Progenitor cell of endocrine pancreas (in vitro differentiated cells): ENCODE data around the gene TRPC3. TPM values are rescaled to one million over a fixed set of nuclear protein-coding genes. Genes with fewer than 3 reads are reported as not detected.

ENCODE experiments used
- DNase-seq: peaks from one replicate; pipeline ENCODE4 v3.0.0; 2021; ENCODE audit warnings: low spot score; ENCODE audit not compliant: unreplicated experiment
- H3K27ac Mint-ChIP-seq: 2 replicates; pipeline ENCODE4 v1.8.0; 2021; ENCODE audit warnings: mild to moderate bottlenecking, moderate library complexity, mixed read lengths
- H3K27me3 Mint-ChIP-seq: 2 replicates; pipeline ENCODE4 v1.8.0; 2021; ENCODE audit warnings: mixed read lengths
- H3K36me3 Mint-ChIP-seq: 2 replicates; pipeline ENCODE4 v1.8.0; 2022; ENCODE audit warnings: mixed read lengths; ENCODE audit not compliant: insufficient read depth
- H3K4me1 Mint-ChIP-seq: 2 replicates; pipeline ENCODE4 v1.8.0; 2021; ENCODE audit warnings: low read depth, mixed read lengths
- H3K4me3 Mint-ChIP-seq: 2 replicates; pipeline ENCODE4 v1.8.0; 2021; ENCODE audit warnings: low read depth, mild to moderate bottlenecking, moderate library complexity, mixed read lengths
- H3K9me3 Mint-ChIP-seq: 2 replicates; pipeline ENCODE4 v1.8.0; 2021; ENCODE audit warnings: low read depth, mixed read lengths
- CTCF ChIP-seq: fragments of 200-600 bp; sonication (generic); IDR thresholded peaks from one replicate; pipeline ENCODE4 v1.5.0; 2021; ENCODE audit warnings: antibody characterized with exemption, mild to moderate bottlenecking; ENCODE audit not compliant: unreplicated experiment
- total RNA-seq: library from RNA; stranded (reverse); gene quantifications from 2 replicates; pipeline ENCODE4 v1.2.1, GENCODE V29; 2021

TRPC3 gene
- total RNA-seq, 1 donor from 2014 or later = 0.84 TPM

GRCh38 chr4:121838136-121838535 lies 113.7 kb downstream of the TRPC3 start:
- no peak overlapping the region for H3K4me3 Mint-ChIP-seq
- H3K27me3 Mint-ChIP-seq = no peaks in the 10 kb centered on the region
- H3K4me1 Mint-ChIP-seq = no peaks in the 10 kb centered on the region
- TF ChIP-seq CTCF = no peak
- H3K27ac Mint-ChIP-seq = no peak overlapping the region
- DNase-seq = no peak
- H3K36me3 Mint-ChIP-seq = peaks cover 9% of the 10 kb centered on the region
- H3K9me3 Mint-ChIP-seq = no peaks in the 10 kb centered on the region

GRCh38 chr4:121829511-121829910 lies 122.3 kb downstream of the TRPC3 start:
- Mint-ChIP-seq H3K27me3 (no peaks in the 10 kb centered on the region), H3K4me3 (no peak overlapping the region), H3K4me1 (no peaks in the 10 kb centered on the region), H3K9me3 (no peaks in the 10 kb centered on the region), H3K36me3 (peaks cover 5% of the 10 kb centered on the region), H3K27ac (no peak overlapping the region)
- no peak for DNase-seq
- TF ChIP-seq CTCF = no peak

Other genes with a start within 250 kb of the TRPC3 start
- not detected in 2 replicates for gene SMIM43, start 186.9 kb downstream of the TRPC3 start, total RNA-seq
- gene EXOSC9, start 150.7 kb downstream of the TRPC3 start, total RNA-seq = 33.6 and 35.9 TPM in 2 replicates
- 24.6 and 27.3 TPM in 2 replicates for gene CCNA2, start 128.2 kb downstream of the TRPC3 start, total RNA-seq
- gene BBS7, start 81.6 kb downstream of the TRPC3 start, total RNA-seq = 23.2 and 28.3 TPM in 2 replicates
- gene BLTP1, start 200.3 kb upstream of the TRPC3 start, total RNA-seq = 62.7 and 70.0 TPM in 2 replicates